Gastroesophageal sphincter (tissue), 4 donors: Measurements from ENCODE around the gene TXNRD1. TPM values are rescaled to one million over a fixed set of nuclear protein-coding genes. Genes with fewer than 3 reads are reported as not detected.
"Not testable (repeated sequence)": the region's sequence is repeated elsewhere in the genome, so short reads cannot be mapped to it uniquely, and the experiment has no call there.

Experiments used
- ATAC-seq: fragments of 150-250 bp; one replicate; pipeline ENCODE4 v1.9.1; 2016; ENCODE audit warnings: mild to moderate bottlenecking, moderate library complexity
- H3K27ac ChIP-seq, 4 donors: fragments of 200-600 bp; sonication (generic) in 3 of 4; 1 replicate in 3 of 4; 2 replicates in 1 of 4; pipeline ENCODE4 v1.5.1; 2016 to 2019
- H3K27me3 ChIP-seq: fragments of 200-600 bp; sonication (generic); one replicate; pipeline ENCODE4 v1.5.1; 2019
- H3K36me3 ChIP-seq, 2 donors: fragments of 200-600 bp; sonication (generic); one replicate each; pipeline ENCODE4 v1.5.1; 2019; ENCODE audit warnings: control low read depth in 1 of 2
- H3K4me1 ChIP-seq, 3 donors: fragments of 200-600 bp; sonication (generic); 1 replicate in 2 of 3; 2 replicates in 1 of 3; pipeline ENCODE4 v1.5.1; 2016 to 2019; ENCODE audit warnings: control low read depth in 2 of 3
- H3K4me3 ChIP-seq, 2 donors: fragments of 200-600 bp; sonication (generic); one replicate each; pipeline ENCODE4 v1.5.1; 2019; ENCODE audit warnings: mild to moderate bottlenecking in 1 of 2, moderate library complexity in 1 of 2
- H3K9me3 ChIP-seq, 3 donors: fragments of 200-600 bp; sonication (generic); one replicate each; pipeline ENCODE4 v1.5.1; 2017 to 2019; ENCODE audit warnings: control low read depth in 2 of 3
- CTCF ChIP-seq, 4 experiments: fragments of 200-600 bp in 2 of 4; fragments of 450-650 bp in 2 of 4; sonication (generic) in 1 of 4; IDR thresholded peaks; one replicate each; pipeline ENCODE4 v1.5.1; 2017 to 2019; ENCODE audit warnings: antibody characterized with exemption in 4 of 4, mild to moderate bottlenecking in 2 of 4, moderate library complexity in 2 of 4
- EP300 ChIP-seq: sonication (generic); formaldehyde crosslinking; IDR thresholded peaks from one replicate; pipeline ENCODE4 v1.6.1; 2017; ENCODE audit warnings: antibody characterized with exemption, mild to moderate bottlenecking
- POLR2A ChIP-seq, 2 donors: fragments of 450-650 bp; IDR thresholded peaks; one replicate each; pipeline ENCODE4 v1.6.1; 2017; ENCODE audit warnings: antibody characterized with exemption in 2 of 2, mild to moderate bottlenecking in 2 of 2, moderate library complexity in 1 of 2
- POLR2AphosphoS5 ChIP-seq: sonication (generic); formaldehyde crosslinking; IDR thresholded peaks from one replicate; pipeline ENCODE4 v1.6.1; 2017; ENCODE audit warnings: antibody characterized with exemption
- WGBS, 2 donors: methylation state at CpG; one replicate each; pipeline ENCODE4 v1.1.5; 2018; ENCODE audit warnings: low coverage in 1 of 2; 5-methylcytosine and 5-hydroxymethylcytosine counted together
- total RNA-seq, 4 donors: library from RNA; depleted of rRNA; stranded (reverse); fragments of >200 nt; gene quantifications; one replicate each; pipeline ENCODE4 v1.1.0, GENCODE V29; 2016

TXNRD1 gene
- total RNA-seq, 4 donors from 2014 or later, result 230 to 458 (median 305) TPM

- Histone ChIP-seq H3K4me3 (no peak overlapping the region), H3K27me3 (no peaks in the 10 kb centered on the region), H3K27ac (no peak overlapping the region), H3K36me3 (peaks cover 28 to 91% of the 10 kb centered on the region in 2 donors), H3K4me1 (no peaks in the 10 kb centered on the region), H3K9me3 (no peaks in the 10 kb centered on the region)
- ATAC-seq, result no peak
- TF ChIP-seq CTCF (IDR thresholded peaks at IDR 0.05) (no peak), EP300 (no peak), POLR2A (IDR thresholded peaks at IDR 0.05) (no peak), POLR2AphosphoS5 (no peak)
Measured at GRCh38 chr12:104320627-104321024, 105.0 kb downstream of the TXNRD1 start.

GRCh38 chr12:104321949-104322348 lies 106.4 kb downstream of the TXNRD1 start:
- TF ChIP-seq CTCF (IDR thresholded peaks at IDR 0.05), result no peak
- no peak for TF ChIP-seq POLR2A (IDR thresholded peaks at IDR 0.05)
- TF ChIP-seq EP300, result no peak

GRCh38 chr12:104322533-104322932 lies 107.0 kb downstream of the TXNRD1 start:
- WGBS, 2 donors, result 100% methylated on average over 1 of the region's 2 CpGs; no CpG with 5 or more reads in 1 of the 2 donors
- not testable (repeated sequence) for H3K27ac ChIP-seq, H3K27me3 ChIP-seq, H3K9me3 ChIP-seq, H3K4me1 ChIP-seq, H3K4me3 ChIP-seq, ATAC-seq
- H3K36me3 ChIP-seq, result peaks cover 28 to 91% of the 10 kb centered on the region in 2 donors

More at GRCh38 chr12:104321949-104322348, 106.4 kb downstream of the TXNRD1 start:
- Histone ChIP-seq H3K27me3 (no peaks in the 10 kb centered on the region), H3K27ac (no peak overlapping the region), H3K36me3 (peaks cover 28 to 91% of the 10 kb centered on the region in 2 donors), H3K9me3 (no peaks in the 10 kb centered on the region), H3K4me3 (no peak overlapping the region), H3K4me1 (no peaks in the 10 kb centered on the region)
- no peak for ATAC-seq
- WGBS, 2 donors, result 100% methylated on average over 1 of the region's 1 CpG

- no peaks in the 10 kb centered on the region for H3K9me3 ChIP-seq
- ATAC-seq, result no peak
- H3K4me1 ChIP-seq, result no peaks in the 10 kb centered on the region
- WGBS, 2 donors, result 100% methylated on average over 1 of the region's 1 CpG; no CpG with 5 or more reads in 1 of the 2 donors
- H3K4me3 ChIP-seq, result no peak overlapping the region
- H3K36me3 ChIP-seq, result peaks cover 30 to 91% of the 10 kb centered on the region in 2 donors
- no peak overlapping the region for H3K27ac ChIP-seq
- TF ChIP-seq POLR2A (IDR thresholded peaks at IDR 0.05), result no peak
- TF ChIP-seq POLR2AphosphoS5, result no peak
- no peak for TF ChIP-seq EP300
- no peak for TF ChIP-seq CTCF (IDR thresholded peaks at IDR 0.05)
- no peaks in the 10 kb centered on the region for H3K27me3 ChIP-seq
Measured at GRCh38 chr12:104323899-104324298, 108.3 kb downstream of the TXNRD1 start.

GRCh38 chr12:104328278-104328677 lies 112.7 kb downstream of the TXNRD1 start:
- H3K27ac ChIP-seq, result not testable (repeated sequence)
- 100% methylated on average over 2 of the region's 6 CpGs; no CpG with 5 or more reads in 1 of the 2 donors for WGBS, 2 donors
- peaks cover 8 to 93% of the 10 kb centered on the region in 2 donors for H3K36me3 ChIP-seq

GRCh38 chr12:104328790-104329189 lies 113.2 kb downstream of the TXNRD1 start:
- H3K27ac ChIP-seq, result no peak overlapping the region
- H3K4me3 ChIP-seq, result no peak overlapping the region
- H3K4me1 ChIP-seq, result no peaks in the 10 kb centered on the region
- H3K9me3 ChIP-seq, result no peaks in the 10 kb centered on the region
- no peak for ATAC-seq
- peaks cover 8 to 95% of the 10 kb centered on the region in 2 donors for H3K36me3 ChIP-seq
- H3K27me3 ChIP-seq, result no peaks in the 10 kb centered on the region
- 80% methylated on average over 1 of the region's 1 CpG for WGBS, 2 donors
- TF ChIP-seq EP300 (no peak), POLR2A (IDR thresholded peaks at IDR 0.05) (no peak), POLR2AphosphoS5 (no peak), CTCF (IDR thresholded peaks at IDR 0.05) (no peak)

More at GRCh38 chr12:104328278-104328677, 112.7 kb downstream of the TXNRD1 start:
- not testable (repeated sequence) for H3K4me1 ChIP-seq, ATAC-seq, H3K9me3 ChIP-seq, H3K27me3 ChIP-seq, H3K4me3 ChIP-seq
